Measurements from ENCODE around the gene RAF1.

The RAF1 gene

DNA sequence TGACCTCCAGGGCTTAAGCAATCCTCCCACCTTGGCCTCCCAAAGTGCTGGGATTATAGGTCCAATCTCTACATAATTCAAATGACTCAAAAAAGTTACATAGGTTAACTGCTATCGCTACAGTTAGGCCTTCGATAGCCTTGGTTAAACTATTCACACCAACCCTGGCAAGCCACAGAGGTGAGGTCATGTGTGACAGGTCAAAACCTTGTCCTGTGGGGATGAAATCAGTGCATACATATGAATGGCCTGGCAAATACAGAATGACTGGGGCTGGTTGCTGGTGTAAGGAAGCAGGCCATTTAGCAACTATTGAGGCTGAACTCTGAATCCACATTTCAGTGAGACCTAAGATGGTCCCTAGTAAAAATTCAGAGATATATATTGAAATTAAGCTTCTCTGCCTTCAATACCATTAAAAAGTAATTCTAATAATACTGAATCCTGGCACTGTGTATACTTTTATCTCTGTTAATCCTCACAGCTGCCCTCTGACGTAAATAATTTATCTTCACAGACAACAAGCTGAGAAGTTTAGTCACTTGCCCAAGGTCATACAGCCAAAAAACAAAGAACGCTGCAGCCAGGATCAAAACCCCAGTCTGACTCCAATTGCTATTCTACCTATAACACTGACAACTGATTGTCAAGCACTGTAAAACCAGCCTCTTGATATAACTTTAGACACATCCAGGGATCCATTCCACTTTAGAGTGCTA is 71.8 kb downstream of the RAF1 start:
- intact Hi-C loops (cut with DNase I; ENCODE audit: low total_unique reads): no loop called here
- H3K4me1 ChIP-seq: peaks cover 0 to 5% (median 0%) of the 10 kb centered on the region in 4 donors
- peaks cover 65 to 98% (median 93%) of the 10 kb centered on the region in 3 donors for H3K36me3 ChIP-seq
- H3K27me3 ChIP-seq: no peaks in the 10 kb centered on the region
- no peak overlapping the region for H3K27ac ChIP-seq
- H3K4me3 ChIP-seq: no peak overlapping the region
- TF ChIP-seq, protein P1, sequence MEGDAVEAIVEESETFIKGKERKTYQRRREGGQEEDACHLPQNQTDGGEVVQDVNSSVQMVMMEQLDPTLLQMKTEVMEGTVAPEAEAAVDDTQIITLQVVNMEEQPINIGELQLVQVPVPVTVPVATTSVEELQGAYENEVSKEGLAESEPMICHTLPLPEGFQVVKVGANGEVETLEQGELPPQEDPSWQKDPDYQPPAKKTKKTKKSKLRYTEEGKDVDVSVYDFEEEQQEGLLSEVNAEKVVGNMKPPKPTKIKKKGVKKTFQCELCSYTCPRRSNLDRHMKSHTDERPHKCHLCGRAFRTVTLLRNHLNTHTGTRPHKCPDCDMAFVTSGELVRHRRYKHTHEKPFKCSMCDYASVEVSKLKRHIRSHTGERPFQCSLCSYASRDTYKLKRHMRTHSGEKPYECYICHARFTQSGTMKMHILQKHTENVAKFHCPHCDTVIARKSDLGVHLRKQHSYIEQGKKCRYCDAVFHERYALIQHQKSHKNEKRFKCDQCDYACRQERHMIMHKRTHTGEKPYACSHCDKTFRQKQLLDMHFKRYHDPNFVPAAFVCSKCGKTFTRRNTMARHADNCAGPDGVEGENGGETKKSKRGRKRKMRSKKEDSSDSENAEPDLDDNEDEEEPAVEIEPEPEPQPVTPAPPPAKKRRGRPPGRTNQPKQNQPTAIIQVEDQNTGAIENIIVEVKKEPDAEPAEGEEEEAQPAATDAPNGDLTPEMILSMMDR (IDR thresholded peaks at IDR 0.05): no peak
- H3K9me3 ChIP-seq: no peaks in the 10 kb centered on the region
- DNase-seq: no peak

GRCh38 chr3:12591456-12591855 is 72.5 kb downstream of the RAF1 start:
- intact Hi-C loops (cut with DNase I; ENCODE audit: low total_unique reads): no loop called here
- peaks cover 67 to 98% (median 93%) of the 10 kb centered on the region in 3 donors for H3K36me3 ChIP-seq

DNA sequence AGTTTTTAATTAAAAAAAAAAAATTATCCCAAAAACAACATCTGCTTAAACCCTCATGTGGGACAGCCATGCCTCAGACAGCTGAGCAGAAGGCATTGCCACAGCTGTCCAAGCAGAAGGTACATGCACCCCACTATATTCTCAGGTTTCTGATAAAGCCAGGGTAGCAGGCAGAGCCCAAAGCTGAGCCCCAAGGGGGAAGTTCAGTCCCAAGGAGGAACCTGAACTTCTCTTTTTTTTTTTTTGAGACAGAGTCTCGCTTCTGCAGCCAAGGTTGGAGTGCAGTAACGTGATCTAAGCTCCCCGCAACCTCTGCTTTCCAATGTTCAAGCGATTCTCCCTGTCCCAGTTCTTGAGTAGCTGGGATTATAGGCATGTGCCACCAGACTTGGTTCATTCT is 73.8 kb downstream of the RAF1 start:
- Histone ChIP-seq H3K4me1 (peaks cover 0 to 5% (median 0%) of the 10 kb centered on the region in 4 donors), H3K4me3 (no peak overlapping the region), H3K9me3 (no peaks in the 10 kb centered on the region), H3K27ac (no peak overlapping the region), H3K36me3 (peaks cover 71 to 99% (median 93%) of the 10 kb centered on the region in 3 donors), H3K27me3 (no peaks in the 10 kb centered on the region)
- DNase-seq: no peak
- intact Hi-C loops (cut with DNase I; ENCODE audit: low total_unique reads): no loop called here
- TF ChIP-seq, protein P1 (IDR thresholded peaks at IDR 0.05): no peak

More at GRCh38 chr3:12591456-12591855, 72.5 kb downstream of the RAF1 start:
- Histone ChIP-seq H3K4me1 (peaks cover 0 to 5% (median 0%) of the 10 kb centered on the region in 4 donors), H3K27me3 (no peaks in the 10 kb centered on the region), H3K9me3 (no peaks in the 10 kb centered on the region), H3K27ac (no peak overlapping the region), H3K4me3 (no peak overlapping the region)
- no peak for DNase-seq
- TF ChIP-seq, protein P1 (IDR thresholded peaks at IDR 0.05): no peak

DNA sequence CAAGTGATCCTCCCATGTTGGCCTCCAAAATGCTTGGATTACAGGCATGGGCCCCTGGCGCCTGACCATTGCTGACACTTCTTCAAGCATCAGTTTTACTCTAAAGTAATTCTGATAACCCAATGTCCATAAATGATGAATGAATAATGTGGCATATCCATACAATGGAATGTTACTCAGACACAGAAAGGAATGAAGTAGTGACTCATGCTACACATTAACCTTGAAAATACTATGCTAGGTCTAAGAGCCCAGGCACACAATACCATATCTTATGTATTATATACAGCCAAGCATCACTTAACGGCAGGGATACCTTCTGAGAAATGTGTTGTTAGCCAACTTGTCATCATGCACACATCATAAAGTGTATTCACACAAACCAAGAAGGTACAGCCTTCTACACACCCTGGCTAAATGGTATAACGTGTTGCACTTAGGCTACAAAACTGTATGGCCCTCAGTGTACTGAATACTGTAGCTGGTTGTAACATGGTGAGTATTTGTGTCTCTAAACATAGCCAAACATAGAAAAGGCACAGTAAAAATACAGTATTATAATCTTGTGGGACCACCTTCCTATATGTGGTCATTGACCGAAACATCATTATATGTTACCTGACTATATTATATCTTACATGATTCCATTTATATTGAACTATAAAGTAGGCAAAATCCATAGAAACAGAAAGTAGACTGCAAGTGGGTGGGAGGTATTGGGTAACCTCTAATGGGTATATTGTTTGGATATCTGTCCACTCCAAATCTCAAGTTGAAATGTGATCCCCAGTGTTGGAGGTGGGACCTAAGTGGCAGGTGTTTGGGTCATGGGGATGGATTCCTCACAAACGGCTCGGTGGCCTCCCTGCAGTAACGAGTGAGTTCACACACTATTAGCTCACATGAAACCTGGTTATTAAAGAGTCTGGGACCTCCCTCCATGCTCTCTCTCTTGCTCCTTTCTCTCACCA is 75.6 kb downstream of the RAF1 start:
- DNase-seq: no peak
- H3K36me3 ChIP-seq: peaks cover 85 to 99% (median 93%) of the 10 kb centered on the region in 3 donors
- peaks cover 0 to 5% (median 0%) of the 10 kb centered on the region in 4 donors for H3K4me1 ChIP-seq
- no peaks in the 10 kb centered on the region for H3K9me3 ChIP-seq
- H3K27ac ChIP-seq: no peak overlapping the region
- H3K27me3 ChIP-seq: no peaks in the 10 kb centered on the region
- intact Hi-C loops (cut with DNase I; ENCODE audit: low total_unique reads): no loop called here
- H3K4me3 ChIP-seq: no peak overlapping the region
- TF ChIP-seq, protein P1 (IDR thresholded peaks at IDR 0.05): no peak

DNA sequence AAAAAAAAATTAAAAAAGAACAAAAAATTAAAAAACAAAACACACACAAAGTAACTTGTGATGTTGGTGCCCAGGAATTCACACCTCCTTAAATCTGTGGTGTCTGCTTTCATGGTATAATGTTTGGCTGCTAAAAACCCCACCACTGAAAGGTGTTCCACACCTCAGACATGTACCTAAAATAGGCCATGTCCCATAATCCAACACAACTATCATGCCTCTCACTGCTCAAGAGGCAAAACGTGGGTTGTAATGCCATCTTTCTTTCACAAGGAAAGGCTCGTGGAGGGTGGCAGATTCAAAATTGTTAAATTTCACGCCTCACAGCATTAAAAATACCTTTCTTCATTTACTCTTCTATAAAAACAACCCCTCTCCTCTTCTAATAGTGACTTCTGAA is 77.5 kb downstream of the RAF1 start:
- intact Hi-C loops (cut with DNase I; ENCODE audit: low total_unique reads): no loop called here
- Histone ChIP-seq H3K4me1 (peaks cover 0 to 5% (median 0%) of the 10 kb centered on the region in 4 donors), H3K4me3 (no peak overlapping the region), H3K36me3 (peaks cover 92 to 100% (median 96%) of the 10 kb centered on the region in 3 donors), H3K27ac (no peak overlapping the region), H3K9me3 (no peaks in the 10 kb centered on the region), H3K27me3 (no peaks in the 10 kb centered on the region)
- no peak for DNase-seq
- TF ChIP-seq, protein P1 (IDR thresholded peaks at IDR 0.05): no peak

Data from tibial artery (tissue), 4 donors.